GM19043 (cell line): ENCODE data around the gene SLC25A21.

Experiments used
- ATAC-seq: cut with Tn5 transposase; IDR thresholded peaks from one replicate; pipeline ENCODE4 v1.9.1; 2021; ENCODE audit warnings: low read depth; ENCODE audit not compliant: unreplicated experiment

The SLC25A21 gene

GRCh38 chr14:36797634-36798033 lies 374.8 kb downstream of the SLC25A21 start:
- ATAC-seq: no peak

- no peak for ATAC-seq
Measured at GRCh38 chr14:36791402-36791801, 381.0 kb downstream of the SLC25A21 start.

- no peak for ATAC-seq
Measured at GRCh38 chr14:36785511-36785910, 386.9 kb downstream of the SLC25A21 start.

- ATAC-seq: no peak
Measured at GRCh38 chr14:36784541-36784940, 387.9 kb downstream of the SLC25A21 start.

GRCh38 chr14:36781897-36782296 lies 390.5 kb downstream of the SLC25A21 start:
- ATAC-seq: no peak

GRCh38 chr14:36773558-36773957 lies 398.8 kb downstream of the SLC25A21 start:
- no peak for ATAC-seq

GRCh38 chr14:36773136-36773540 lies 399.3 kb downstream of the SLC25A21 start:
- no peak for ATAC-seq

- no peak for ATAC-seq
Measured at GRCh38 chr14:36771028-36771640, 401.3 kb downstream of the SLC25A21 start.

GRCh38 chr14:36768638-36769337 lies 403.6 kb downstream of the SLC25A21 start:
- no peak for ATAC-seq

- no peak for ATAC-seq
Measured at GRCh38 chr14:36767603-36768281, 404.7 kb downstream of the SLC25A21 start.

- no peak for ATAC-seq
Measured at GRCh38 chr14:36766974-36767373, 405.4 kb downstream of the SLC25A21 start.

- no peak for ATAC-seq
Measured at GRCh38 chr14:36757734-36758601, 414.4 kb downstream of the SLC25A21 start.

- ATAC-seq: no peak
Measured at GRCh38 chr14:36756226-36756625, 416.2 kb downstream of the SLC25A21 start.

- no peak for ATAC-seq
Measured at GRCh38 chr14:36755756-36756155, 416.6 kb downstream of the SLC25A21 start.

- ATAC-seq: no peak
Measured at GRCh38 chr14:36751920-36752319, 420.5 kb downstream of the SLC25A21 start.

- no peak for ATAC-seq
Measured at GRCh38 chr14:36751106-36751505, 421.3 kb downstream of the SLC25A21 start.

- ATAC-seq: no peak
Measured at GRCh38 chr14:36750244-36750643, 422.2 kb downstream of the SLC25A21 start.

GRCh38 chr14:36748610-36749213 lies 423.7 kb downstream of the SLC25A21 start:
- no peak for ATAC-seq

- no peak for ATAC-seq
Measured at GRCh38 chr14:36747411-36748184, 424.8 kb downstream of the SLC25A21 start.

GRCh38 chr14:36746872-36747271 lies 425.5 kb downstream of the SLC25A21 start:
- no peak for ATAC-seq
